ENCODE measurements around the gene AVPR2.

DNA sequence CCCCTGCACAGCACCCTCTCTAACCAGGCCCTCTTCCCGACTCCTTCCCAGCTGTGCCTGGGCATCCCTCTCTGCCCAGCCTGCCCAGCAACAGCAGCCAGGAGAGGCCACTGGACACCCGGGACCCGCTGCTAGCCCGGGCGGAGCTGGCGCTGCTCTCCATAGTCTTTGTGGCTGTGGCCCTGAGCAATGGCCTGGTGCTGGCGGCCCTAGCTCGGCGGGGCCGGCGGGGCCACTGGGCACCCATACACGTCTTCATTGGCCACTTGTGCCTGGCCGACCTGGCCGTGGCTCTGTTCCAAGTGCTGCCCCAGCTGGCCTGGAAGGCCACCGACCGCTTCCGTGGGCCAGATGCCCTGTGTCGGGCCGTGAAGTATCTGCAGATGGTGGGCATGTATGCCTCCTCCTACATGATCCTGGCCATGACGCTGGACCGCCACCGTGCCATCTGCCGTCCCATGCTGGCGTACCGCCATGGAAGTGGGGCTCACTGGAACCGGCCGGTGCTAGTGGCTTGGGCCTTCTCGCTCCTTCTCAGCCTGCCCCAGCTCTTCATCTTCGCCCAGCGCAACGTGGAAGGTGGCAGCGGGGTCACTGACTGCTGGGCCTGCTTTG, 1.1 kb downstream of the AVPR2 start:
- TF ChIP-seq, protein P1, sequence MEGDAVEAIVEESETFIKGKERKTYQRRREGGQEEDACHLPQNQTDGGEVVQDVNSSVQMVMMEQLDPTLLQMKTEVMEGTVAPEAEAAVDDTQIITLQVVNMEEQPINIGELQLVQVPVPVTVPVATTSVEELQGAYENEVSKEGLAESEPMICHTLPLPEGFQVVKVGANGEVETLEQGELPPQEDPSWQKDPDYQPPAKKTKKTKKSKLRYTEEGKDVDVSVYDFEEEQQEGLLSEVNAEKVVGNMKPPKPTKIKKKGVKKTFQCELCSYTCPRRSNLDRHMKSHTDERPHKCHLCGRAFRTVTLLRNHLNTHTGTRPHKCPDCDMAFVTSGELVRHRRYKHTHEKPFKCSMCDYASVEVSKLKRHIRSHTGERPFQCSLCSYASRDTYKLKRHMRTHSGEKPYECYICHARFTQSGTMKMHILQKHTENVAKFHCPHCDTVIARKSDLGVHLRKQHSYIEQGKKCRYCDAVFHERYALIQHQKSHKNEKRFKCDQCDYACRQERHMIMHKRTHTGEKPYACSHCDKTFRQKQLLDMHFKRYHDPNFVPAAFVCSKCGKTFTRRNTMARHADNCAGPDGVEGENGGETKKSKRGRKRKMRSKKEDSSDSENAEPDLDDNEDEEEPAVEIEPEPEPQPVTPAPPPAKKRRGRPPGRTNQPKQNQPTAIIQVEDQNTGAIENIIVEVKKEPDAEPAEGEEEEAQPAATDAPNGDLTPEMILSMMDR (IDR thresholded peaks at IDR 0.05), result no peak
- TF ChIP-seq POLR2A (IDR thresholded peaks at IDR 0.05) (no peak), EP300 (IDR thresholded peaks at IDR 0.05) (no peak)

Measured in ovary (tissue), 3 donors.